ENCODE measurements around the gene MAT2B. TPM values are rescaled to one million over a fixed set of nuclear protein-coding genes. Genes with fewer than 3 reads are reported as not detected.

The MAT2B gene
- total RNA-seq (2021) (46.3 and 66.2 TPM in 2 replicates), Bru-seq, nascent RNA (percentile 81 among the genes with signal in this experiment), BruChase-seq, experiment 1, labeled RNA remaining after a 2-hour chase (percentile 85 among the genes with signal in this experiment), BruChase-seq, experiment 2, labeled RNA remaining after a 6-hour chase (percentile 92 among the genes with signal in this experiment)
- long read RNA-seq, transcript MAT2B-202 (7 exons, 2,103 nt): major isoform, 120 of 162 reads
- long read RNA-seq, transcript MAT2B-201 (7 exons, 2,226 nt): minor isoform, 25 of 162 reads
- long read RNA-seq, partial matches to known transcripts: 11 of 162 reads
- long read RNA-seq, other reads (novel, unspliced or antisense): 4 of 162 reads

GRCh38 chr5:163505368-163506094 lies at the start of gene MAT2B:
TSS of gene MAT2B (plus strand) at chr5:163505619. CDS start at chr5:163505687, 68 bp downstream.
- Histone ChIP-seq H3K27me3 (ENCODE audit: insufficient read depth, low read depth) (no peaks in the 10 kb centered on the region), H3K36me3 (ENCODE audit: low read depth) (no peaks in the 10 kb centered on the region), H2AFZ (peak within 1 kb of the TSS; percentile 77), H3K4me2 (peak within 1 kb of the TSS; percentile 98), H3K27ac (peak within 1 kb of the TSS; percentile 72), H3F3A (ENCODE audit: insufficient read depth, low read depth) (peaks cover 22% of the 10 kb centered on the region), H3K4me1 (replicated peaks; ENCODE audit: insufficient read depth) (peaks cover 29% of the 10 kb centered on the region), H3K79me2 (ENCODE audit: low read depth) (peaks cover 47% of the 10 kb centered on the region), H3K4me3 (peak within 1 kb of the TSS; percentile 92), H4K20me1 (ENCODE audit: insufficient read depth) (0 out of 2 replicates have a peak, but pooled peaks cover 14% of the 10 kb centered on the region), H3K9me3 (ENCODE audit: insufficient read depth, low read depth) (no peaks in the 10 kb centered on the region), H3K9me2 (ENCODE audit: insufficient read depth) (no peaks in the 10 kb centered on the region)
- POLR2A ChIA-PET (ENCODE audit: unreplicated experiment): interaction anchor here (0.6 to 1.1 kb wide), 5 partner anchors 13 to 131 kb away, joined by 3 to 12 read pairs (median 4); partner anchors contain the start of genes CCNG1, HMMR and NUDCD2
- intact Hi-C loops (cut with micrococcal nuclease; ENCODE audit: unreplicated experiment): loop anchor here (1.0 to 2.0 kb wide), 2 partner anchors 45 to 69 kb away; partner anchors contain the start of genes CCNG1, HMMR and NUDCD2
- CTCF ChIA-PET: no interaction called here
- peak; percentile 87 to 96 for DNase-seq
- BruUV-seq (replicated peaks): no TSS peak
- TF ChIP-seq CTCF (conservative IDR thresholded peaks at IDR 0.05): peak; percentile 56; the same call in 1 of the 2 replicates
- TF ChIP-seq EZH2 (IDR thresholded peaks at IDR 0.05; ENCODE audit: low read depth): no peak

GRCh38 chr5:163456029-163456589 lies 49.3 kb upstream of the MAT2B start:
- POLR2A ChIA-PET (ENCODE audit: unreplicated experiment): no interaction called here
- intact Hi-C loops (cut with micrococcal nuclease; ENCODE audit: unreplicated experiment): no loop called here

More at GRCh38 chr5:163456029-163456589, 49.3 kb upstream of the MAT2B start:
- Histone ChIP-seq H3F3A (ENCODE audit: insufficient read depth, low read depth) (peaks cover 24% of the 10 kb centered on the region), H3K4me2 (no peak overlapping the region), H3K36me3 (ENCODE audit: low read depth) (peaks cover 26% of the 10 kb centered on the region), H3K9me3 (ENCODE audit: insufficient read depth, low read depth) (no peaks in the 10 kb centered on the region), H3K27me3 (ENCODE audit: insufficient read depth, low read depth) (no peaks in the 10 kb centered on the region), H4K20me1 (ENCODE audit: insufficient read depth) (no peaks in the 10 kb centered on the region), H2AFZ (no peak overlapping the region), H3K4me3 (no peak overlapping the region), H3K4me1 (replicated peaks; ENCODE audit: insufficient read depth) (peaks cover 12% of the 10 kb centered on the region), H3K27ac (no peak overlapping the region), H3K9me2 (ENCODE audit: insufficient read depth) (no peaks in the 10 kb centered on the region), H3K79me2 (ENCODE audit: low read depth) (peaks cover 34% of the 10 kb centered on the region)
- DNase-seq: no peak
- CTCF ChIA-PET: no interaction called here
- no peak for TF ChIP-seq EZH2 (IDR thresholded peaks at IDR 0.05; ENCODE audit: low read depth)
- TF ChIP-seq CTCF (conservative IDR thresholded peaks at IDR 0.05): no peak
- BruUV-seq (replicated peaks): no TSS peak

Measured in PC-9 (cell line).